Fibroblast of the aortic adventitia (primary cell): ENCODE data around the gene RGS5. TPM values are rescaled to one million over a fixed set of nuclear protein-coding genes. Genes with fewer than 3 reads are reported as not detected.
"Not testable (repeated sequence)": the region's sequence is repeated elsewhere in the genome, so short reads cannot be mapped to it uniquely, and the experiment has no call there.

ENCODE experiments used
- DNase-seq: peaks from one replicate; pipeline ENCODE4 v3.0.0-alpha.2; 2010; ENCODE audit warnings: low read depth
- H3K4me3 ChIP-seq: 2 replicates; pipeline ENCODE4 v1.5.1; 2011; ENCODE audit warnings: low read depth, mild to moderate bottlenecking, control low read depth, low read length, moderate library complexity
- CTCF ChIP-seq: IDR thresholded peaks from 2 replicates; pipeline ENCODE4 v1.5.1; 2011; ENCODE audit warnings: mild to moderate bottlenecking, low read length, control low read depth, inconsistent platforms; ENCODE audit not compliant: insufficient read depth
- total RNA-seq: library from RNA; depleted of rRNA; stranded (reverse); fragments of >200 nt; gene quantifications from 2 replicates; pipeline ENCODE4 v1.2.3, GENCODE V29; 2012; ENCODE audit warnings: low replicate concordance

RGS5 gene
- 6.4 and 20.2 TPM in 2 replicates for total RNA-seq

- DNase-seq: peak; percentile 68
- TF ChIP-seq CTCF: no peak
- no peak within 1 kb of the TSS for H3K4me3 ChIP-seq
Measured at GRCh38 chr1:163202833-163203451, at the start of gene RGS5. RGS5 (minus strand) TSS chr1:163202916; CDS start chr1:163202835, 81 bp downstream.

GRCh38 chr1:163250382-163250974 is 47.8 kb upstream of the RGS5 start:
- DNase-seq: peak; percentile 30
- H3K4me3 ChIP-seq: no peak overlapping the region
- no peak for TF ChIP-seq CTCF

GRCh38 chr1:163248064-163248463 is 45.3 kb upstream of the RGS5 start:
- H3K4me3 ChIP-seq: no peak overlapping the region
- no peak for DNase-seq
- no peak for TF ChIP-seq CTCF

GRCh38 chr1:163244648-163245047 is 41.9 kb upstream of the RGS5 start:
- DNase-seq, H3K4me3 ChIP-seq: not testable (repeated sequence)

- no peak for DNase-seq
- no peak for TF ChIP-seq CTCF
- no peak overlapping the region for H3K4me3 ChIP-seq
Measured at GRCh38 chr1:163241746-163242145, 39.0 kb upstream of the RGS5 start.

- H3K4me3 ChIP-seq: no peak overlapping the region
- TF ChIP-seq CTCF: no peak
- DNase-seq: no peak
Measured at GRCh38 chr1:163240705-163241104, 38.0 kb upstream of the RGS5 start.

- not testable (repeated sequence) for DNase-seq, H3K4me3 ChIP-seq
Measured at GRCh38 chr1:163233643-163234042, 30.9 kb upstream of the RGS5 start.

- peak; percentile 78 for DNase-seq
- no peak overlapping the region for H3K4me3 ChIP-seq
- no peak for TF ChIP-seq CTCF
Measured at GRCh38 chr1:163231385-163231784, 28.7 kb upstream of the RGS5 start.
